Measurements from ENCODE around the gene HBP1. TPM values are rescaled to one million over a fixed set of nuclear protein-coding genes. Genes with fewer than 3 reads are reported as not detected.
A peak's percentile ranks its signal among the peaks of the same experiment; 100 is the strongest.
"Not testable (repeated sequence)": the region's sequence is repeated elsewhere in the genome, so short reads cannot be mapped to it uniquely, and the experiment has no call there.

HBP1 gene
- total and polyA plus RNA-seq, 7 donors, result 34.2 to 172 (median 104) TPM

- DNase-seq, result no peak
- no peaks in the 10 kb centered on the region for H3K9me3 ChIP-seq
- H3K27me3 ChIP-seq, result no peaks in the 10 kb centered on the region
- H3K4me1 ChIP-seq, result peaks cover 0 to 12% (median 0%) of the 10 kb centered on the region in 4 donors
- no peak overlapping the region for H3K27ac ChIP-seq
- no peaks in the 10 kb centered on the region for H3K36me3 ChIP-seq
- intact Hi-C loops (cut with DNase I), result no loop called here
- H3K4me3 ChIP-seq, result no peak overlapping the region
- TF ChIP-seq CTCF (IDR thresholded peaks at IDR 0.05) (no peak), EP300 (IDR thresholded peaks at IDR 0.05) (no peak), POLR2AphosphoS5 (IDR thresholded peaks at IDR 0.05) (no peak), POLR2A (IDR thresholded peaks at IDR 0.05) (no peak)
- WGBS, 2 donors, result 82 to 92% methylated on average over 7 of the region's 7 CpGs
These were observed 29.9 kb upstream of the HBP1 start for GRCh38 chr7:107138696-107139420.

- WGBS, 2 donors, result 85 to 87% methylated on average over 5 of the region's 5 CpGs
- not testable (repeated sequence) for H3K27ac ChIP-seq, H3K36me3 ChIP-seq, H3K4me1 ChIP-seq, H3K4me3 ChIP-seq, H3K27me3 ChIP-seq, H3K9me3 ChIP-seq, DNase-seq
- intact Hi-C loops (cut with DNase I), result loop anchor here (10.0 kb wide), 1 partner anchor 99 kb away; the partner anchor contains the start of gene PRKAR2B
These were observed 24.9 kb upstream of the HBP1 start for GRCh38 chr7:107143875-107144274.

- Histone ChIP-seq H3K4me3 (no peak overlapping the region), H3K27ac (no peak overlapping the region), H3K36me3 (no peaks in the 10 kb centered on the region), H3K9me3 (no peaks in the 10 kb centered on the region), H3K27me3 (no peaks in the 10 kb centered on the region), H3K4me1 (no peaks in the 10 kb centered on the region)
- no peak for DNase-seq
- WGBS, 2 donors, result 76 to 87% methylated on average over 4 of the region's 4 CpGs
- intact Hi-C loops (cut with DNase I), result loop anchor here (10.0 kb wide), 1 partner anchor 100 kb away; the partner anchor contains the start of gene PRKAR2B
- TF ChIP-seq EP300 (IDR thresholded peaks at IDR 0.05) (no peak), POLR2AphosphoS5 (IDR thresholded peaks at IDR 0.05) (no peak)
These were observed 23.6 kb upstream of the HBP1 start for GRCh38 chr7:107145067-107145838.

GRCh38 chr7:107147464-107148393, 21.1 kb upstream of the HBP1 start:
- Histone ChIP-seq H3K4me3 (no peak overlapping the region), H3K27me3 (no peaks in the 10 kb centered on the region), H3K36me3 (no peaks in the 10 kb centered on the region), H3K9me3 (no peaks in the 10 kb centered on the region), H3K4me1 (no peaks in the 10 kb centered on the region), H3K27ac (peak overlapping the region in 1 of 4 donors; percentile 16)
- 24 to 31% methylated on average over 3 of the region's 3 CpGs for WGBS, 2 donors
- no peak for DNase-seq
- intact Hi-C loops (cut with DNase I), result loop anchor here (10.0 kb wide), 1 partner anchor 103 kb away; the partner anchor contains the start of gene PRKAR2B
- TF ChIP-seq EP300 (IDR thresholded peaks at IDR 0.05) (no peak), CTCF (IDR thresholded peaks at IDR 0.05) (peak in 3 of 4 experiments; percentile 38 to 51 (median 39)), POLR2AphosphoS5 (IDR thresholded peaks at IDR 0.05) (no peak)

GRCh38 chr7:107148721-107149120, 20.1 kb upstream of the HBP1 start:
- no peak overlapping the region for H3K4me3 ChIP-seq
- DNase-seq, result no peak
- H3K27ac ChIP-seq, result no peak overlapping the region
- H3K4me1 ChIP-seq, result no peaks in the 10 kb centered on the region
- intact Hi-C loops (cut with DNase I), result loop anchor here (10.0 kb wide), 1 partner anchor 104 kb away; the partner anchor contains the start of gene PRKAR2B
- no peaks in the 10 kb centered on the region for H3K27me3 ChIP-seq
- H3K9me3 ChIP-seq, result no peaks in the 10 kb centered on the region
- 96 to 98% methylated on average over 2 of the region's 2 CpGs for WGBS, 2 donors
- TF ChIP-seq POLR2AphosphoS5 (IDR thresholded peaks at IDR 0.05), result no peak
- TF ChIP-seq CTCF (IDR thresholded peaks at IDR 0.05), result no peak
- no peak for TF ChIP-seq EP300 (IDR thresholded peaks at IDR 0.05)
- TF ChIP-seq POLR2A (IDR thresholded peaks at IDR 0.05), result no peak
- H3K36me3 ChIP-seq, result no peaks in the 10 kb centered on the region

All from sigmoid colon (tissue), 7 donors.